HG03097 (cell line): ENCODE data around the gene PELI1.

ENCODE experiments used
- ATAC-seq: cut with Tn5 transposase; IDR thresholded peaks from one replicate; pipeline ENCODE4 v1.9.1; 2021; ENCODE audit not compliant: unreplicated experiment, low FRiP score

PELI1 gene

DNA sequence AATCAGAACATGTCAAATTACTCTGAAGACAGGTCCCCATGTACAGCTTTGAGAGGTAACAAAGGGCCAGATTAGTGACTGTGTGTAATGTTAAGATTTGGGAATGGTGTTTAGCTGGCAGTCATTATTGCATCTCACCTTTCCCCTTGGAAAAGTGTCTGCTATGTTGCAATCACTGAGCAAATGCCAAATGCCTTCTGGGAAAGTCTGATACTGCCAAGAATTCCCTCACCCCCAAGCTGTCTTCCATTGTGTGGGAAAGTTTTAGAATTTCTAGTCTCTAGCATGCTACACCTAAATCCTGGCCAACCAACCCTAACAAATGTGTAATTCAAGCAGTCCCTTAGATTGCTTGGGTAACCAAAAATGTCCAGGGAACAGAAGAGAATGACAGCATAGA is 13.6 kb upstream of the PELI1 start:
- ATAC-seq = no peak

DNA sequence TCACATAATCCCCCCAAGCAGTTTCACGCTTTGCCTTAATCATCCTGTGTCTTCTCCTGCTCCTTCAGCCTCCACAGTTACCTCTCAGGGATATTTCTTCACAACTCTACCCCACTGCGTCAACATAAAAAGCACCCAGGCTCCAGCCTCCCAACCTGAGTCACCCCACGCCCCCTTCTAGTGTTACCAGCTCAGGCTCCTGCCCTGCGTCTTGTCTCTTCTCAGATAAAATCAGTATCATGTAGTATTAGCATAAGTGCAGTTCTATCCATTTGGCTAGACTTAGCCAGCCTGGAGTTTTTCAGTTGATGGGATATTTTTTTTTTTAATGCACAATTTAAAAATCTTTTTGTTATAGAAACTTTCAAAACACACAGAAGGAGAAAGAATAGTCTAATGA is 9.6 kb upstream of the PELI1 start:
- ATAC-seq = no peak

DNA sequence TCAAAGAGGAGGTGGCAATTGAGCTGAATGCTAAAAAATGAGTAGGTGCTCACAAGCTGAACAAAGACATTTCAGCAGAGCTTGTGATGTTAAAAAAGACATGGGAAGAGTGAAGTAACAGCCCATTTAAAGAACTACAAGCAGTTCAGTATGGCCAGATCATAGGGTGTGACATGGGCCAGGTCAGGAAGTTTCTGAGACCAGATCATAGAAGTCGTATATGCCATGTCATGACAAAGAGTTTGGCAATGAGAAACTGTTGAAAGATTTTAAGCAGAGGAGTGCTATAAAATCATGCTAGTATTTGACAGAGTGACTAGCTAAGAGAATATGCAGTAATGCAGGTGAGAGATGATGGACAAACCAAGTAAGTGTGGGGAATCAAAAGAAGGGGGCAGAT is 7.3 kb upstream of the PELI1 start:
- ATAC-seq = no peak

GRCh38 chr2:64145714-64146113 is 1.5 kb upstream of the PELI1 start:
- no peak for ATAC-seq

- ATAC-seq = no peak
These were observed 899 bp upstream of the PELI1 start for GRCh38 chr2:64145119-64145518.

DNA sequence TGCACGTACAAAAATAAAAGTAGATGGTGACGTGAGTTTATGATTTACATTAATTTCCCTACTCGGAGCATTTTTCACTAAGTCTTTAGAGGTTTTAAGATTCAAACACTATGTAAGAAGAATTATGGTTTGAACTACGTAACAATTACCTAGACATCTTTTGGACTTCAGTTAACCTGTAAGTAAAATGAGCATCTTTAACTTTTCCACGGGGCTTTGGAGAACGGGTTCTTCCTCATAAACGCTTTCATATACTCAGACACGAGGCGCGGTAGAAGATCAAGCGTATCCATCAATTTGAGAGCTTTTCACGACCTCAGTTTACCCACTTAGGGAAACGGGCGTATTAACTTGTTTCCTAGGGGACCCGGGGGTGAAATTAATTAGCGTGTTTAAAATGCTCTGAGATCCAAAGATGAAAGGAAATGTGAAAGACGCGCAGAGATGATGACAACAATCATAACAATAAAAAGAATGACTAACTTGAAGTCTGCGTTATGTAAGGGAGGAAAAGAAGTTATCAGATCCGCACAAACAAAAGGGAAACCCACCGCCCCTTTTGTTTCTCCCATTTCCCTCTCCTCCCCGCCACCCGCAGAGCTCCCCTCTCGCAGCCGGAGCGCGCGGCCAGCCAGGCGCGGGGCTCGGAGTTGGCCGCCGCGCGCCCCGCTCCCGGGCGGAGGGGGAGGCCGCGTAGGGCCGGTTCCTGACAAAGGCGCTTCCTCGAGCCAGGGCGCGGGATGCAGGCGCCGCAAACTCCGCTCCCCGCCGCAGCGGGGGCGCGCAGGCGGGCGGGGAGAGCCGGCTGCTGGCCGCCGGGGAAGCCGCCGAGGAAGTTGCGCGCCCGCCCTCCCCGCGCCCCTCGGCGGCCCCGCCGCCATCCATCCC is 807 bp downstream of the PELI1 start:
- ATAC-seq = peak; percentile 14

GRCh38 chr2:64142741-64143168 is 1.5 kb downstream of the PELI1 start:
- ATAC-seq = no peak

DNA sequence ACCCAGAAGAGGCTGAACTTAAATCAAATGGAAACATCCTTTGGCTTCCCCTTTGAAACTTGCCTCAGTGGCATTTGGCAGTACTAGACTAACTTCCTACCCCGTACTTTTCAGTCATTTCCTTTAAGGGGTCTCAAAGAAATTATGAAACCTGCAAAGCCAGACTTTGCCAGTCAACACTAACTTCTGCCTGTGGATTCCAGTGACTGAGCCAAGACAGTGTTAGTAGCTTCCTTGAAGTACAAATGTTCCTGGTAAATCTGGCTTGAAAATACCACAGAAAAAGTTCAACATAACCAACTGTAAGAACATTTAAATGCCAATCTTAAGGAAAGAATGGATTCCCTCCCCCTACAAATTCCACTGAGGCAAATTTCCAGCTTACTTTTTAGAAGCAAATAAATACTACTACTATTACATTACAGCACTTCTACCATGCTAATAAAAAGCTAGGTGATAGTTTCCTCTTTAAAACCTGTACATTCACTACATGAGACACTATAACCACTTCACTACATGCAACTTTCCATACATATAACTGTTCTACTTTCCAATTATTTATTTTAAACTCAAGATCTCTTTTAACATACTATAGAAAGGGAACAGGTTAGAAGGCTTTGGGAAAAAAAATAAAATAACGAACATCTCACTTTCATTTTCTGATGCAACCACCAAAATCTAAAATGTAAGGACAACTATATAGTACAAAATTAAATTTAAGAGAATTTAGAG is 2.4 kb downstream of the PELI1 start:
- no peak for ATAC-seq

DNA sequence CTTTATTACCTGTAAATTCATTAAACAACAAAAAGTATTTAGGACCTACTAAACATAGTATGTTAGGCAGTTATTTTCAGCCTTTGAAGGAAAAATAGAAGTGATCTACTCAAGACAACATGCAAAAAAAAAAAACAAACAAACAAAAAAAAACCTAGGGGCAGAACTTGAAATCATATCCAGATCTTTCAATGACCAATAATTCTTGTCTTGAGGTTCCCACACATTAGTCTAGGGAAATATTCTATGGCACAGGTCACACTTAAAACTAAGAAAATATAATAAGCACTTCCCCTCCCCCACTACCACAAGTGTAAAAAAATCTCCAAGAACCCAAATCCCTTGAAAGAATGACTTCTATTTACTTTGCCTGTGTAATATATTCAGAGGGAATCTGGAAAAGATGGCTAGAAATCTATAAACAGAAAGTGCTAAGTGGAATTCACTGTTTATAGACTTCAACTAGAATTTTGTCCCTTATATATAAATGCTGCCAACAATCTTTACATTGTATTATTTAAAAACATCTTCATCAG is 3.5 kb downstream of the PELI1 start:
- ATAC-seq = no peak

GRCh38 chr2:64139956-64140355 is 4.3 kb downstream of the PELI1 start:
- ATAC-seq = no peak

- no peak for ATAC-seq
These were observed 6.2 kb downstream of the PELI1 start for GRCh38 chr2:64137996-64138395.

- no peak for ATAC-seq
These were observed 6.7 kb downstream of the PELI1 start for GRCh38 chr2:64137567-64137966.

- ATAC-seq = no peak
These were observed 8.8 kb downstream of the PELI1 start for GRCh38 chr2:64135421-64135820.

GRCh38 chr2:64134813-64135212 is 9.4 kb downstream of the PELI1 start:
- no peak for ATAC-seq

GRCh38 chr2:64133828-64134227 is 10.4 kb downstream of the PELI1 start:
- no peak for ATAC-seq

- no peak for ATAC-seq
These were observed 10.9 kb downstream of the PELI1 start for GRCh38 chr2:64133354-64133753.

DNA sequence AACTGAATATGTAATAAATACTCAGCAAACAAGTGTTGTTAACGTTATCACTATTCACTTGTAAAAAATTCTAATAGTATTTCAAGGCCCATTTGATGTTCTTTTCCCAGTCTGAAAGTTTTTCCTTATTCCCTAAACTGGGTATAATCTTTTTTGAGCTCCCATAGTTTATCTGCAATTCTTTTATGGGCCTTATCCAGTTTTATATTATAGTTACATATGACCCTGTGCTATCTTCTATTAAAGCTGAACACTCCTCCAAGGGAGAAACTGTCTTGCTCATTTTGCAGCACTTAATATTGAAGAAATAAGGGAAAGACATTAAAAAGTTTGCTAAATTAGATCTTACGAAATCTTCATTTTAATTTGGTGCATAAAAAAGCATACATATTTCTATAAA is 13.9 kb downstream of the PELI1 start:
- no peak for ATAC-seq

GRCh38 chr2:64128943-64129391 is 15.3 kb downstream of the PELI1 start:
- ATAC-seq = no peak

DNA sequence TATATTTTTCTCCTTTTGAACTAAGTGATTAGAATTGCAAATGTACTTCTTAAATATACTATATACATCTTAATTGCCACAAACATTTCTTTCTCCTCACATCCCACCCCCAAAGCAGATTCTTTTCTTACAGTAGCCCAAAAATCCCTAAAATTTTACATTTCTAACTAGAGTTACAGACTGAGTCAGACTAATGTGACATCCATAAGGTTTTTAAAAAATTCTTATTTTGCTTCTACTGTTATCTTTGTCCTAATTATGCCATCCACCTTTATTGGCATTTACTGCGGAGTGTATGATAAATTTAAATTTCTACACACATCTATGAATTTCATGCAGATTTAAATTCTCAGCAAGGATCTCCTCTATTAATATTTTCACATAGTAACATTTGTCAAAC is 15.8 kb downstream of the PELI1 start:
- no peak for ATAC-seq

GRCh38 chr2:64127119-64127518 is 17.1 kb downstream of the PELI1 start:
- ATAC-seq = no peak

DNA sequence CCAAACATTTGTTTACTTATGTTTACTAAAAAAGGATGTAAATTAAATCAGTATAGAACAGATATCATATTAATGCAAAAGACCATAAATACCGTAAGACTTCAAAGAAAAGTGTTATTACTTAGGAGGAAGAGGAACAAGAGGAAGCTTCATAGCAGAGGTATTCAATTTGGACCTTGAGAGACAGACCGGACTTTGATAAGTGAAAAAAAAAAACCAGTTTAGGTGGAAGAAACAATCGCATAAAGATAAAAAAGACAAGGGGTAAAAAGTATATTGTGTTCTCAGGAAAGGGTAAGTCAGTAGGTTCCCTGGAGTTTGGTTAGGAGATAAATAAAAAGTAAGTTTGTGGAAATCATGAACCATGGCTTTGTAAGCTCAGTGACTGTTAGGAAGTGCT is 17.6 kb downstream of the PELI1 start:
- no peak for ATAC-seq

DNA sequence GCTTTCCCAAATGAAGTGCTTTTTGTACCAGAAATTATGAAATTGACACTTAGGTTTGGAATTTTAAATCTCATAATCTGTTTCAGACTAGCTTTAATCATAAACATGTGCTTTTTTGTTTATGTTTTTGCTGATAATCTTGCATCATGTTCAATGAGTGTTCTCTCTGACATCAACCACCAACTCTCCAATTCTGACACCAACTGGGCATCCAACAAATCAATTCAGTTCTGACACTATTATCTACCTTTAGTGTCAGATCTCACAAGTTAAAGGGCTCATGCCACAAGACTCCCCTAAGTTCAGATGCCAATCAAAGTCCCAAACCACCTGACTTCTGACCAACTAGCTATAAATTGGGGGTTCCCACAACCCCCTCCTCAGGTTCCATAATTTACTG is 19.6 kb downstream of the PELI1 start:
- no peak for ATAC-seq
